Heart right ventricle (tissue), 16 donors: ENCODE data around the gene COG4. TPM values are rescaled to one million over a fixed set of nuclear protein-coding genes. Genes with fewer than 3 reads are reported as not detected.

Source experiments
- ATAC-seq, 8 donors: fragments of 200-7000 bp; cut with Tn5 transposase; one replicate each; pipeline ENCODE4 v1.9.1; 2020; ENCODE audit warnings: mild to moderate bottlenecking in 8 of 8, moderate library complexity in 8 of 8, moderate number of reproducible peaks in 1 of 8
- DNase-seq, 2 donors: peaks; one replicate each; pipeline ENCODE4 v3.0.0-alpha.2; 2020
- H3K27ac ChIP-seq, 10 donors: fragments of 200-600 bp; sonication (generic) in 2 of 10; one replicate each; pipeline versions ENCODE4 v1.5.0 to v1.8.0; 2020 to 2022; ENCODE audit warnings: mild to moderate bottlenecking in 3 of 10
- H3K27me3 ChIP-seq, 7 donors: fragments of 200-600 bp; one replicate each; pipeline ENCODE4 v1.8.0; 2021 to 2022; ENCODE audit warnings: mild to moderate bottlenecking in 2 of 7
- H3K36me3 ChIP-seq, 9 donors: fragments of 200-600 bp; sonication (generic) in 1 of 9; one replicate each; pipeline versions ENCODE4 v1.5.0 to v1.8.0; 2020 to 2022; ENCODE audit warnings: mild to moderate bottlenecking in 2 of 9
- H3K4me1 ChIP-seq, 9 donors: fragments of 200-600 bp; sonication (generic) in 1 of 9; one replicate each; pipeline versions ENCODE4 v1.5.0 to v1.8.0; 2020 to 2022; ENCODE audit warnings: mild to moderate bottlenecking in 4 of 9
- H3K4me3 ChIP-seq, 10 donors: fragments of 200-600 bp; sonication (generic) in 2 of 10; one replicate each; pipeline versions ENCODE4 v1.5.0 to v1.8.0; 2020 to 2022; ENCODE audit warnings: mild to moderate bottlenecking in 7 of 10, moderate library complexity in 2 of 10
- H3K9me3 ChIP-seq, 11 donors: fragments of 200-600 bp in 10 of 11; sonication (generic) in 2 of 11; one replicate each; pipeline versions ENCODE4 v1.5.0 to v1.8.0; 2013 to 2022; ENCODE audit warnings: mild to moderate bottlenecking in 2 of 11, control low read depth in 1 of 11, moderate library complexity in 1 of 11
- WGBS, 2 donors: extraction: QIAGEN DNeasy Blood & Tissue Kit; methylation state at CpG; one replicate each; pipeline ENCODE4 v1.1.7; 2013; ENCODE audit warnings: inconsistent platforms in 1 of 2; 5-methylcytosine and 5-hydroxymethylcytosine counted together
- intact Hi-C, 10 donors: fragments of 100-400 bp; cut with DNase I; formaldehyde crosslinking; loops; one replicate each; pipeline versions ENCODE4 v1.11.1 to v1.14.2; 2022
- polyA plus RNA-seq, 2 donors: library from polyadenylated mRNA; stranded (reverse); fragments of 200-250 nt; gene quantifications; one replicate each; pipeline ENCODE4 v1.2.3, GENCODE V29; 2013
- total RNA-seq, 10 donors: library from RNA; stranded (reverse); fragmentation: NEBNext Ultra II Directional in 3 of 10; extraction: Animal tissue kit (Norgen Biotek cat#: 25700) in 3 of 10; gene quantifications; one replicate each; pipeline versions ENCODE4 v1.2.1 to v1.2.4, GENCODE V29; 2021 to 2023
- TF ChIP-seq, protein P1 (sequence below), 9 donors: fragments of 200-600 bp; sonication (generic) in 2 of 9; IDR thresholded peaks; one replicate each; pipeline versions ENCODE4 v1.5.0 to v1.8.0; 2021 to 2022; ENCODE audit warnings: antibody characterized with exemption in 9 of 9, mild to moderate bottlenecking in 5 of 9, moderate library complexity in 1 of 9
- donor health status: Arrhythmogenic right ventricular cardiomyopathy.
- donor health status: ischemic (EF 13 %, LVEDD 7.1; RV severe dilation, severe dysfunction).
- donor health status: healthy with polysubstance abuse.
- donor health status: DM: no; HTN: yes; CAD: no.
- donor health status: DM: no; HTN: no; CAD: no.
- donor health status: ischemic (EF 25% LVEDD 6.9; RV normal size, moderate dysfunction).
- donor health status: ischemic (EF 25% LVEDD 5.7; RV mildly dilated, moderate dysfunction).
- donor health status: healthy.
- donor health status: DM: yes; HTN: yes; CAD: no.
- donor health status: Ischemic cardiomyopathy.
- donor health status: ischemic (EF 35%, LVEDD 5.7; RV mildly dilated, moderate dysfunction).
- donor health status: nonischemic (EF 11% LVEDD 7.7; RV severe dilation, severe dysfunction).
- donor health status: DM: yes; HTN: yes; CAD: no.
- donor health status: PGD.
- donor health status: ischemic (EF 29% LVEDD 5.4; RV normal size, mild dysfunction).
- donor health status: nonischemic (EF 23%, LVEDD 6.1; RV moderate dilation, normal function).

Gene COG4
- total and polyA plus RNA-seq, 12 donors: 29.3 to 56.8 (median 40.5) TPM

DNA sequence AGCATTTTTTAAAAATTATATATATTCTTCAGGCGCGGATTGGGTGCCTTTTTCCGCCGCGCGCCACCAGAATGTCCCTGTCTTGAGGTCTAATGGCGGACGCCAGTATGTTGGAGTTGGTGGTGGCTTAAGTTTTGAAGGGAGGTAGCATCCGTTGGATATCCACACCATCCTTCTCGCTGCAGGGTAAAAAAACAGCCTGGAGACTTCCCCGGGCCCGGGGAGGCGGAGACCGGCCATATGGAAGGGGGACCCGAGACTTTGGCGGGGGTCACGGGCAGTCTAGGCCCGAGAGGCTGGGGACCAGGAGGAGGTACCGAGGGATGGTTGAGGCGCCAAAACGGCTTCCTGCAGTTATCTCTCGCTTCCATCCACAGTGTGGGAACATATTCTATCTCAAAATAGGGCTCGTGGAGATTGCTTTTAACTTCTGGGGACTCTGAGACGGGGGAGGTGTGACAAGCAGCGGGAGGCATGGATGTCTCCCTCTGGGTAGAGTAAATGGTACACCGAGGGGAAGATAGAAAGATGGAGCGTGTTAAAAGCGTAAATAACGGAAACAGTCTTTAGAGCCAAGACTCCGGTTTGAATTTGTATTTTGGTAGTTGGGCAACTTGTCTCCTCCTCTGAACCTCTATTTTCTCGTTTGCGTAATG is 517 bp upstream of the COG4 start, which contains the start of gene SF3B3:
Gene SF3B3 (plus strand): TSS at position 74 of the 656 bp plus-strand sequence. CDS start 2,841 bp downstream, outside the sequence.
- no peaks in the 10 kb centered on the region for H3K27me3 ChIP-seq
- H3K36me3 ChIP-seq: peaks cover 0 to 41% (median 10%) of the 10 kb centered on the region in 9 donors
- H3K27ac ChIP-seq: peak within 1 kb of the TSS; percentile 77 to 94 (median 88)
- H3K4me3 ChIP-seq: peak within 1 kb of the TSS; percentile 66 to 98 (median 83)
- H3K4me1 ChIP-seq: peaks cover 7 to 62% (median 47%) of the 10 kb centered on the region in 9 donors
- no peaks in the 10 kb centered on the region for H3K9me3 ChIP-seq
- 0 to 1% methylated on average over 32 of the region's 32 CpGs for WGBS, 2 donors
- TF ChIP-seq, protein P1, sequence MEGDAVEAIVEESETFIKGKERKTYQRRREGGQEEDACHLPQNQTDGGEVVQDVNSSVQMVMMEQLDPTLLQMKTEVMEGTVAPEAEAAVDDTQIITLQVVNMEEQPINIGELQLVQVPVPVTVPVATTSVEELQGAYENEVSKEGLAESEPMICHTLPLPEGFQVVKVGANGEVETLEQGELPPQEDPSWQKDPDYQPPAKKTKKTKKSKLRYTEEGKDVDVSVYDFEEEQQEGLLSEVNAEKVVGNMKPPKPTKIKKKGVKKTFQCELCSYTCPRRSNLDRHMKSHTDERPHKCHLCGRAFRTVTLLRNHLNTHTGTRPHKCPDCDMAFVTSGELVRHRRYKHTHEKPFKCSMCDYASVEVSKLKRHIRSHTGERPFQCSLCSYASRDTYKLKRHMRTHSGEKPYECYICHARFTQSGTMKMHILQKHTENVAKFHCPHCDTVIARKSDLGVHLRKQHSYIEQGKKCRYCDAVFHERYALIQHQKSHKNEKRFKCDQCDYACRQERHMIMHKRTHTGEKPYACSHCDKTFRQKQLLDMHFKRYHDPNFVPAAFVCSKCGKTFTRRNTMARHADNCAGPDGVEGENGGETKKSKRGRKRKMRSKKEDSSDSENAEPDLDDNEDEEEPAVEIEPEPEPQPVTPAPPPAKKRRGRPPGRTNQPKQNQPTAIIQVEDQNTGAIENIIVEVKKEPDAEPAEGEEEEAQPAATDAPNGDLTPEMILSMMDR (IDR thresholded peaks at IDR 0.05): no peak
- ATAC-seq (peak; percentile 82 to 91 (median 88)), DNase-seq (peak in 1 of 2 donors; percentile 74)
- intact Hi-C loops: loop anchor here in 6 of 10 donors (5.0 to 10.0 kb wide), 4 partner anchors 139 to 251 kb away; no protein-coding TSS in a partner anchor

DNA sequence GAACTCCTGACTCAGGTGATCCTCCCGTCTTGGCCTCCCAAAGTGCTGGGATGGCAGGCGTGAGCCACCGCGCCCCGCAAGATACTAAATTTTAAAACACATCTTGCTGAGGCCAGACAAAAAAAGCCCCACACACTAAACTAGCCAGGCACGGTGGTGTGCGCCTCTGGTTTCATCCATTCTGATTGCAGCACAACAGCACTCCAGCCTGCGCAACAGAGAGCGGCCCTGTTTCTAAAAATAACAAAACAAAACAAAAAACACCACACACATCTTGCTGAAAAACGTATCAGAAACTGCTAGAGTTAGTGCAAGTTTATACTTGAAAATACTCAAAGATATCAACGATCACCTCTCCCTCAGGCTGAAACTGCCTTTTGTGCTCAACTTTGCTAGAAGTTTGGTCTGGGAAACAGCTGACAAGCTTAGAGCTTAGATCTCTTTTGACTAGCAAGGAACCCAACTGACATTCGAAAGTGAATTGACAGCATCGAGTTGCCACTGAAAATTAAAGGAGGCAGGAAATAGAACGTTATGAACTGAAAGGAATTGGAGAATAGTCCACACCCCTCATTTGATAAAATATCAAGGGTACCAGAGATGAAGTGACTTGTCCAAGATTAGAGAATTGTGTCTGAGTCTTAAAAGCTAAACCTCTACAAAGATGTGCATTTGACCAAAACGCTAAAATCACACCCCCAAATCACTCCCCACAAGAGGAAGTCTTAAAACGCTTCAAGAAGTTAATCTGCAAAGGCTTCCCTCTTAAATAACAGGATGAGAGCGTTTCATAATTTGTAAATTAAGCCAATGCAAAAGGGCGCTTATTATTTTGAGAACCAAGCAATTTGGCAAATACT is 908 bp downstream of the COG4 start:
- Histone ChIP-seq H3K27me3 (no peaks in the 10 kb centered on the region), H3K4me1 (peaks cover 7 to 50% (median 39%) of the 10 kb centered on the region in 9 donors), H3K36me3 (peaks cover 0 to 41% (median 8%) of the 10 kb centered on the region in 9 donors), H3K4me3 (peak overlapping the region; percentile 66 to 98 (median 83)), H3K9me3 (no peaks in the 10 kb centered on the region), H3K27ac (peak overlapping the region in 9 of 10 donors; percentile 84 to 94 (median 88))
- ATAC-seq (no peak), DNase-seq (no peak)
- TF ChIP-seq, protein P1 (IDR thresholded peaks at IDR 0.05): no peak
- intact Hi-C loops: loop anchor here in 6 of 10 donors (5.0 to 10.0 kb wide), 4 partner anchors 138 to 252 kb away; no protein-coding TSS in a partner anchor
- 47 to 51% methylated on average over 18 of the region's 18 CpGs for WGBS, 2 donors

DNA sequence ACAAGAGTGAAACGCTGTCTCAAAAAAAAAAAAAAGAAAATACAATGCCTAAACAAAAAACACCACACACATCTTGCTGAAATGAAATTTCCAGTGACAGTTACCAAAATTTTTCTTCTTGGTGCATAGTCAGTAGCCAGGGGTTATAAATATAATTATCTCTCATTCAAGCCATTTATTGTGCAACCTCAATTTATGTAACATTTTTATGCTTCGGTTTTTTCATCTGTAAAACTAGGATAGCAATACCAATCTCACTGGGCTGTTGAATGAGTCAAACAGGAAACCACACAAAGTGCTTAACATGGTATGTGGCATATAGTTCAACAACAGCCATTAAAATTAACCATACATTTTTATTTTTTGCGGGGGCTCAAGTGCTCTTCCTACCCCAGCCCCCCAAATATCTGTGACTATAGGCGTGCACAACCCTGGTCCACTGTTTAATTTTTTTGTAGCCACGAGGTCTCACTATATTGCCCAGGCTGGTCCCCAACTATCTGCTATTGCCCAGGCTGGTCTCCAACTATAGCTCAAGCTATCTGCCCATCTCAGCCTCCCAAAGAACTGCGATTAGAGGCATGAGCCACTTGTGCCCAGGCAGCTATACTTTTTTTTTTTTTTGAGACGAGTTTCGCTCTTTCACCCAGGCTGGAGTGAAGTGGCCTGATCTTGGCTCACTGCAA is 2.6 kb downstream of the COG4 start:
- intact Hi-C loops: loop anchor here in 6 of 10 donors (5.0 to 10.0 kb wide), 4 partner anchors 136 to 254 kb away; no protein-coding TSS in a partner anchor
- Histone ChIP-seq H3K4me1 (peaks cover 7 to 33% (median 23%) of the 10 kb centered on the region in 9 donors), H3K9me3 (no peaks in the 10 kb centered on the region), H3K4me3 (no peak overlapping the region), H3K27me3 (no peaks in the 10 kb centered on the region), H3K27ac (peak overlapping the region in 1 of 10 donors; percentile 59), H3K36me3 (peaks cover 0 to 41% (median 24%) of the 10 kb centered on the region in 9 donors)
- TF ChIP-seq, protein P1 (IDR thresholded peaks at IDR 0.05): no peak
- ATAC-seq (no peak), DNase-seq (no peak)
- WGBS, 2 donors: 87% methylated on average over 8 of the region's 8 CpGs
